Measurements from ENCODE around the gene TLN1.

TLN1 gene

DNA sequence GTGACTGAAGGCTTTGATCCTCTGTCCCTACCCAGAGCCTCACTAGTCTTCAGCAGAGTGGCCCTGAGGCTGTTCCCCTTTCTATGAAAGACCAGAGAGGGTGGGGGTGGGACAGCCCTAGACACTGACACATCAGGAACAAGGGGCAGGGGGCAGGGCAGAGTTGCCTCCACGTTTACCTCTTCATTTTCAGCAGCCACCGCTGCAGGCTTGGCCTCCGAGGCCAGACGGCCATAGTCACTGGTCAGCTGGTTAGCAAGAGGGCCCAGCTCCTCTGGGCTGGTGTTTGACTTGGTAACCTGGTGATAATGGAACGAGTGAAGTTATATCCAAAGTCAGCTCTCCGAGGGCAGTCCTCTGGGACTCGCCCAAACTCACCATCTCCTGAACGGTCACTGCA is 26.6 kb downstream of the TLN1 start:
- DNase-seq = no peak

DNA sequence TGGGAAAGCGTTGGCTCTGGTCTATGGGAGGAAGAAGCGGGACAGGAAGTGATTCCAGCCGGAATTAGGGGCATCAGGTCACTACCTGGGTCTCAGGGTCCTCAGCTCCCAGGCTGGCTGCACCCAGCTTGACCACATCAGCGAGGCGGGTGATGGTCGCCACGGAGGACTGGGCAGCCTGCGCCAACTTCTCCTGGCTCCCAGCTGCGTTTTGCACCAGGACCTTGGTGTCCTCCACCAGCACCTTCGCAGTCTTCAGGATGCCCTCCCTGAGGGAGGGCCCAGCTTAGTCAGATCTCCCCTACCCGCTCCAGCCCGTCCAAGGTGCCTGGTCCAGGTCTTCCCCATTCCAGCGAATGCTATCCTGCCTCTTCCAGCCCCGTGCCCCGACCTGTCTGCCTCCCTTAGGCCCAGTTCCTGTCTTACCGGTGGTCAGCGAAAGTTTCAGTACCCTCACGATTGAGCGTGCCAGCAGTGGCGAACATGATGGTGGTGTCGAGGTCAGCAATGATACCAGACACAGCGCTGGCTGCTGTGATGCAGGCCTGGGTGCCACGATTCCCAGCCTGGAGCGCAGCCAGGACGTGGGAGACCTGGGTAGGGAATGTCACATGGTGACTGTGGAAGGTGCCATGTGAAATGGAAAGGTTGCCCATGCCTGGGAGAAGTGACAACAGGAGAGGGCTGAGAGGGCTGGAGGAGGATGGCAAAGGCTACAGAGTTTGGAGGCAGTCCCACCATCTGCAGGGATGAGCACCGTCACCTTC is 27.9 kb downstream of the TLN1 start:
- no peak for DNase-seq

DNA sequence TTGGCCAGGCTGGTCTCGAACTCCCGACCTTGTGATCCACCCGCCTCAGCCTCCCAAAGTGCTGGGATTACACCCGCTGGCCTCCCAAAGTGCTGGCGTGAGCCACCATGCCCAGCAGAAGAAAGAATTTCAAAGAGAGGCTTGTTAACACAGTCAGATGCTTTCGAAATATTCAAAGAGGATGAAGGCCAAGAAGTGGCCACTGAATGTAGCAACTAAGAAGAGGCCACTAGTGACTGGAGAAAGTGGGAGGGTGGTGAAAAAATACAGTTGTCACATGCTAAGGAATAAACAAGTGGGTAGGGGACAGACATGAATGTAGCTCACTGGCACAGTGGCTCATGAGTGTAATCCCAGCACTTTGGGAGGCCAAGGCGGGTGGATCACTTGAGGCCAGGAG is 29.3 kb downstream of the TLN1 start:
- DNase-seq = no peak

DNA sequence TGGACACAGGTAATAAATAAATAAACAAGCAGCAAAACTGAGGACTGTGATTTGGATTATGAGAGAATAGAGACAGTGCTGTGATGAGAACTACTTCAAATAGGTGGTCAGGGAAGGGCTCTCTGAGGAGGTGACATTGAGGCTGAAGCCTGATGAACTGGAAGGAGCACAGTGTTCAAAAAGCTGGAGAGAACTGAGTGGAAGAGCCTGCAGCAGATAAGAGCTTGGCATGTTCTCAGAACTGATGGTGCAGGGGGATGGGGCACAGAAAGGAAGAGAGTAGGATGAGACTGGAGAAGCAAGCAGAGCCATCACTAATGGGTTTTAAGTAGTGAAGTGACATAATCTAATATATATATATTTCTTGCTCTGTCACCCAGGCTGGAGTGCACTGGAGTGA is 31.1 kb downstream of the TLN1 start:
- no peak for DNase-seq

DNA sequence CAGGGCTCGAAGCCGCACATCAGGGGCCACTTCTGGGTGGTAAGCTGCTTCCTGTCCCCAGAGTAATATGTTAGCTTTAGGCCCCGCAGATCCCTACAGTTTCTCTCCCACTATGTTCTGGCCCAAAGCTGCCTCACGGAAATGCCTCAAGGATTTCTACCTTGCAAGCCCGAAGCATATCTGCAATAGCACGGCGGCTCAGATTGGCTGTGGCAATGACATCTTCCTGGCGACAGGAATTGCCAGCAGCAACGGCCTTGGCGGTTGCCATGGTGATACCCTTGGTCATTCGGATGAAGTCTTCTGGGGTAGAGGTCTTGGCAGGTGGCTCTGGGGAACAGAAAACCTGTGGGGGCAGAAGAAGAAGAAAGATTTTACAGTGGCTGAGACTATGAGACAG is 32.0 kb downstream of the TLN1 start:
- no peak for DNase-seq

DNA sequence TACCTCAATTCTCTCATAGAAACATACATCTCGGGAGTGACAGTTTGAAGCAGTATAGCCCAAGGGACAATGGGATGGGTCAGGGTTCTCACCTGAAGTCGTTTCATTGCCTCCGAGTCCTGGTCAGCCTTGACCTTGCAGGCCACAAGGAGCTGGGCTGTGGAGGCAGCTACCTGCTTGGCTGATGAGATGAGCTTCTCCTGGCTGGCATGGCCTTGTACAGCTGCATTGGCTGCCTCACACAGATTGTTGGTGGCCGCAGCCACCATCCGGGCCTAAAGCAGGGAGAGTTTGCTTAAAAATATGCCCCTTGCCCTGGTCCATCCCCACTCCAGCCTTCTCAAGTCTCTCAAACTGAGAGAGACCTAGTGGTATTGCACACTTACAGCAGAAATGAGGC is 33.8 kb downstream of the TLN1 start:
- DNase-seq = no peak

- no peak for DNase-seq
These were observed 34.5 kb downstream of the TLN1 start for GRCh38 chr9:35697486-35697885.

DNA sequence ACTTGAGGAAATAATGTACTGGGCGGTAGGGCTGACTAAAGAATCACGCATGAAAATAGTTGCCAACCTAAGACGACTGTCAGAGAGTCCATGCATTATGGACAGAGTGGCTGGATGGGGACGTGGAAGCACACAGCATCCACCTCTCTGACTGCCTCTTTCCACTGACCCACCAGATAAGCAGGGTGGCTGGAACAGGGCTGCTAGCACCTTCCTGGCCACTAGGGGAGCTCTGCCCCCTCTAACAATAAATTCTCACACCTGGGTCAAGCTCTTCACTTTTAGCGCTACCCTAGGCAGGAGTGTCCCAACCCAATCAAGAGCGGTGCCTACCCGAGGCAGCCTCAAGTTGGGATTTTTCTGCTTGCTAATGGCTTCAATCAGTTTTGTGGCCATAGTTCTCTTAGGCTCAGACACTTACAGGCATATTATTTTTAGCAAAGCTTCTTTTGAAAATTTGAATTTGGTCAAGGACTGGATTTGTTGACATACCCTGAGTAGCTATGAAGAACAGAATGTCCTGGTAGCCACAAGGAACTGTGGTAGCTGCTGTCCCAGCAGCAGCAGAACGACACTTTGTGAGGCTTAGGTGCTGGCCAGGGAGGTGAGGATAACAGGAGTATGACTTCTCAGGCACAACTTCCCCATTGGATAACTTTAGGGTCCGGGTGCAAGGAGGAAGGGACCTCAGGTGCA is 35.3 kb downstream of the TLN1 start:
- DNase-seq = peak; percentile 13

DNA sequence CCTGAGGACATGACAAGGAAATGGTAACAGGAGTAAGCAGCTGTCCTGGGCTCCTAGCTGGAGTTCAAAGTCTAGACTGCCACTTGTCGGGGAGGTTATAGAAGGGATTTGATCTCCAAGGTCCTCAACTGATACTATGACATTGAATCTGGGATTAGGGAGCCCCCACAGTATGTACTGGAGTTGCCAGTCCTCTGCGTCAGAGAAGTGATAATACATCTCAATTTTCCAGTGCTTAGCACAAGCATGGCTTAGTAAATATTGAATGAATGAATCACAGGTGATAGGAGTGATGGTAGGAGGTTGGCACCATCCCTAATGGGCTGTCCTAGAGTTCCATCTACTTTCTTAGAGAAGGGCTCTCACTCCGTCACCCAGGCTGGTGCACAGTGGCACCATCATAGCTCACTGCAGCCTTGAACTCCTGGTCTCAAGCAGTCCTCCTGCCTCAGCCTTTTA is 36.0 kb downstream of the TLN1 start:
- no peak for DNase-seq

DNA sequence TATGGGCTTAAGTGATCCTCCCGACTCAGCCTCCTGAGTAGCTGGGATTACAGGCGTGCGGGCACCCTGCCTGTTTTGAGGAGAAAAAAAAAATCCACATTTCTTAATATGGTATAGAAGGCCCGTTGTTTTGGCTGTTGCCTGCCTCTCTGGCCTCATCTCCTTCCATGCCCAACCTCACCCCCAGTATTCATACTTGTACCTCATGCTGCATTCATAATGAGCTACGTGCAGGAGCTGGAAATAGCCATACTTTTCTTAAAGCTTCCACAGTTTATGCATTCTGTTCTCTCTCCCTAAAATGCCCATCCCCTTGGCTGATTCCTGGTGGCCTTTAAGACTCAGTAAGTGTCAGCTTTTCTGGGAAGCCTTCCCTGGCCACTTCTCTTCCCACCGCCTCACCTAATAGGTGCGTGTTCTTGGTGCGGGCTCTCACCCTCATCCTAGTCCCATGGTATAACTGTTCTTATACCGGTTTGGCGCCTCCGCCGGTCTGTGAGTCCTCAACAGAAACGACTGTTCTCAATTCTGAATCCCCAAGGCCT is 40.2 kb downstream of the TLN1 start:
- no peak for DNase-seq

- no peak for DNase-seq
These were observed 40.7 kb downstream of the TLN1 start for GRCh38 chr9:35691334-35691650.

DNA sequence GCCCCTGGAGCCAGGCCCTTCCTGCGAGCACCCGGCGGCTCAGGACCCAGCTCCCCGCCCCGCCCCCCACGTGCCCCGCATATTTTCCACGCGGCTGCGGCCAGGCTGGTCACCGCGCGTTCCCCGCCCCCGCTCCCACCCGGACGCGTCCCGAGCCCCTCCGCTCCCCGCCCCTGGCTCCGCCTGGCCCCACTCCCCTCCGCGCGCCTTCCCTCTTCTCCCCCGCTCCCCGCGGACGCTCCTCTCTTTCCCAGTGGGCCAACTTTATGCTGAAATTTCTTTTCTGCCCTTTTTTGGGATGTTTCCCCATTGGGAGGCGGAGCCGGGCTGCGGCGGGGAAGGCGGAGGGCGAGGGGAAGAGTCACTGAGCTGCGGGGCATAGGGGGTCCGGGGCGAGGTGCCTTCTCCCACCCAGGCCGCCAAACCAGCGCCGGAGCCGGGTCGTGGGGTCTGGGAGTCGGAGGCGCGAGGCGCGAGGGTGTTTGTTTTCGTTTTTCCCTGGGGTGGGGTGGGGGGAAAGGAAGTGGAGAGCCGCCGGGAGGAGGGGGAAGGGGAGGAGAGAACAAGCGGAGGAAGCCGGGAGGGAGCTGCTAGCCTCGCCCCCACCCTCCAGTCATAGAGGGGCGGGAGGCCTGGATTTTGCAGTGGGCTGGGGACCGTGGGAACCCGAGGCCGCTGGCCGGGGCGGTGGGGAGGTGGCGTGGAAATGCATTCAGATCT is 41.2 kb downstream of the TLN1 start:
- peak; percentile 47 for DNase-seq

DNA sequence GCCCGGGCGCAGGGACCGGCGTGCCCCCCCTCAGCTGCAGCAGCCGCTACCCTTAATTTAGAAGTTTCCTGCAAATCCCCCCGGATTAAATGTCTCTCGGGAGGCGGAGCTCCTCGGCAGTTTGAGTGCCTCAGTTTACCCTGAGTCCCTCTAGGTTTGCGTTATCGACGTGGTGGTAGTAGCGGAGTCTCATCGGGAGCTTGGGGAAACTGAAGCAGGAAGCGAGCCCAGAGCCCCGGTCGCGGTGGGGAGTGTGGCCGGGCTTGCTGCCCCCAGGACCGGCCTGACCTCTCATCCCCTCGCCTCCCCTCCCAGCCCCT is 41.7 kb downstream of the TLN1 start:
- no peak for DNase-seq

DNA sequence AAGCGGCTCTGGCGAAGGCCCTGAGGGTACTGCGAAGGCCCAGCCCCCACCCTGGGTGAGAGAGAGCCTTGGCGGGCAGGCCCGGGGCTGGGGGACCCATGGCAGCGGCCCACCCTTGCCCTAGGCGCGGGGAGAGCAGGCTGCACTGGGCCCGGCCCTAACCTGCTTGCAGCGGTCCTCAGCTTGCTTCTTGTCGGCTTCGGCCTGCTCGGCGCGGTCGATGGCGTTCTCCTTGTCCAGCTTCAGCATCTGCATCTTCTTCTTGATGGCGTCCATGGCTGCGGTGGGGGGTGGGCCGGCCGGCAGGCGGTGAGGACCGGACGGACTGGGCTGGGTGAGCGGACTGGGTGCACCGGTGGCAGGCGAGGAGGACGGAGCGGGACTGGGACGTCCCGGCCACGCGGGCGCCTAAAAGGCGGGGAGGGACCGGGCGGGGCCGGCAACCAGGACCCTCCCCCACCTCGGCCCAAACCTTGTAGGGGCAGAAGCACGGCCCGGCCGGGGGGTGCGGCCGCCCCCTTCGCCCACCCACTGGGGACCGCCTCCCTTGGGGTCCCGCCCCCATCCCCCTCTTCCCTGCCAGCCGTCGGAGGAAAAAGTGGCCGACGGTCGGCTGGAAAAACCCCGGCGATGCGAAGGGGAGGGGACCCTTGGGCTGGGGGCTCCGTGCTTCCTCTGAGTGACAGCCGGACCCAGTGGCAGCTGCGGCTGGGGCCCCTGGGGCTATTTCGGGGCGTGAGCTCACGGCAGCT is 42.3 kb downstream of the TLN1 start, which contains the start of gene TPM2:
Gene TPM2, minus strand, starts transcription at position 384 of the 752 bp plus-strand sequence. Its CDS starts 108 bp downstream, at position 276.
- DNase-seq = no peak

DNA sequence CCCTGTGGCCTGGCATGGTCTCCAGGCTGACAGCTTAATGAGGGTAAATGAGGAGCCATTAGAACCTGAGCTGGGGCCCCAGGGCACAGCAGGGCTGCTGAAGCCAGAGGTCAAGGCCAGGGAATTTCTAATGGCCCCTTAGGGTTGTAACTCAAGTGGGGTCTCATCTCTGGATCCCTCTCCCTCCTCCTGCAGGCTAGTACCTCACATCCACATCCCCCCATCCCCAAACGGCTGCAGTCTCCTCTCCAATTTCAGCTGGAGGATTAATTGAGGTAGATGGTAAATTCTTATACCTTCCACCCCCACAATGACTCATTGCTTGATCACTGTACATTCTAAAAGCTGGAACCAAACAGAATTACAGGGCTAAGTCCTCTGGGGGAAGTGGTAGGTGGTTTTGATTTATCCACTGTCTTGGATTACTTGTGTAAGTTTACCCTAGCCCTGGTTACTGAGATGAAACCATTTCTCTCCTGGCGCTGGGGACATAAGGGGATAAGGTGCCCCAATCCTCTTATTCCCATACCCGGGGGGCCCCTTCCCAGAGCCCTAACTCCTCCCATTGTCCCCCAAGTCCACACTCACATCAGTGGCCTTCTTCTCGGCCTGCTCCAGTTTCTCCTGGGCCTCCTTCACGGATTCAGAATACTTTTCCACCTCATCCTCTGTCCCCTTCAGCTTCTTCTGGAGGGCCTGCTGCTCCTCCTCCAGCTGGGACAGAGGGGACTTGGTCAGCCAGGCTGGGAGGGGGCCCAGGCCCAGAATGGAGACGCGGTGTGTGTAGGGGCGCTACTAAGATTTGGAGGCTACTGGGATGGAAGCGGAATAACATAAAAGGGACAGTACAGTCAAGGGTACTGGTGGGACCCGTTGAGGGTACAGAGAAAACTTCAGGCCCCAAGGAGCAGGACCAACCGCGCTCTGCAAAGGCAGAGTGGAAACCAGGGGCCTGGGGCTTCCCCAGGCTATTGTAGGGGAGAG is 43.1 kb downstream of the TLN1 start:
- no peak for DNase-seq

- DNase-seq = no peak
These were observed 43.9 kb downstream of the TLN1 start for GRCh38 chr9:35687972-35688557.

GRCh38 chr9:35687306-35687705 is 44.7 kb downstream of the TLN1 start:
- DNase-seq = no peak

DNA sequence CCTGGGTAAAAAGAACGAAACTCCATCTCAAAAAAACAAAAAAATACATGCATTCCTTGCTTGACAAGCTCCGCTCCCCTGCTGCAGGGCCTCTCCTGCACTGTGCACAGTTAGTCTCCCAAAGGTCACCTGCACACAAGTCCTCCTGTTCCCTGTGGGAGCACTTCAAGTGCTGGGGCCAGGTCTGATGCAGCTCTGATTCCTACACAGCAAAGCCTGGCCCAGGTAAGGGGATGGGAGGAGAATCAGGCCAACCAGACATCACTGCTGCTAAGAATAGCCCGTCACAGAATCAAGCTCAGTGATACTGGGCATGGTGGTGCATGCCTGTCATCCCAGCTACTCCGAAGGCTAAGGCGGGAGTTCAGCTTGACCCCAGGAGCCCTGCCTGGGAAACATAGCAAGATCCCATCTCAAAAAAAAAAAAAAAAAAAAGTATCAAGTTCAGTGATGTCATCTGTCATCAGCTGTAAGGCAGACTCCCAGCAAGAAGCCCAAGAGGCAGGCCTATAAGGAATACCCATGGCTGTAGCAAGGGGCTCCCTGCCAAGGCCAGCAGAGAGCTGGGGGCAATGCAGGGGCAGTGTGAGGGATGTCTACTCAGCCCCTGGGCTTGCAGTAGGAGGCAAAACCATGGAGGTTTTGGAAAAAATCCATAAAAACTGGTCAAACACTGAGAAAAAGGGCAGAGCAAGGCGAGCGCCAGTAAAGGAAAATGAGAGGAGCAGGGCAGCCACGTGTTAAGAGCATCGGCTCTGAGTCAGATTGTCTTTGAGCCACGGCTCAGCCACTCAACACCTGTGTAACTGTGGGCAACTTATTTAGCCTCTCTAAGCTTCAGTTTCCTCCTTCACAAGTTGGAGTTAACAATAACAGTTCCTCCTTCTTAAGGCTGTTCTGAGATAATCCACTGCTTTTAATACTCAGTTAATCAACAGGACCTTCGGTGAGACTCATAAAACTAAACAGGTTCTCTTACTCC is 45.5 kb downstream of the TLN1 start:
- no peak for DNase-seq

DNA sequence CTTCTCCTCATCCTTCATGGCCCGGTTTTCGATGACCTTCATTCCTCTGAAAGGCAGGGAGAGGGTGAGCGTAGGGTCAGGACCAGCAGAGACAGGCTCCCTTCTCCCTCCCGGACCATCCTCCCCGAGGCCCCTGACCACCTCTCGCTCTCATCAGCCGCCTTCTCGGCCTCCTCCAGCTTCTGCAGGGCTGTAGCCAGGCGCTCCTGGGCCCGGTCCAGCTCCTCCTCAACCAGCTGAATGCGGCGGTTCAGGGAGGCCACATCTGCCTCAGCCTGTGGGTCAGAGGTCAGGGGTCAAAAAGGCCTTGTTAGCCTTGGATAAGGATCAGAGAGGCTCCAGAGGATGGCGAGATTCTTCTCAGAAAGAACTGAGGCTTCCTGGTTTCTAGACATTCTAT is 46.5 kb downstream of the TLN1 start:
- DNase-seq = no peak

GRCh38 chr9:35684921-35685320 is 47.1 kb downstream of the TLN1 start:
- no peak for DNase-seq
